Measurements from ENCODE around the gene GRK2.
"Not testable (repeated sequence)": the region's sequence is repeated elsewhere in the genome, so short reads cannot be mapped to it uniquely, and the experiment has no call there.

GRK2 gene

GRCh38 chr11:67255353-67255752 lies 10.9 kb upstream of the GRK2 start:
- no peak for DNase-seq

- no peak for DNase-seq
Observed at GRCh38 chr11:67255864-67256263, 10.4 kb upstream of the GRK2 start.

- no peak for DNase-seq
Observed at GRCh38 chr11:67256477-67257135, 9.7 kb upstream of the GRK2 start.

- no peak for DNase-seq
Observed at GRCh38 chr11:67260406-67260805, 5.9 kb upstream of the GRK2 start.

- DNase-seq: not testable (repeated sequence)
Observed at GRCh38 chr11:67260885-67261639, 5.2 kb upstream of the GRK2 start.

GRCh38 chr11:67261640-67261945 lies 4.7 kb upstream of the GRK2 start:
- no peak for DNase-seq

- no peak for DNase-seq
Observed at GRCh38 chr11:67261946-67262681, 4.2 kb upstream of the GRK2 start.

GRCh38 chr11:67262731-67263675 lies 3.3 kb upstream of the GRK2 start:
- peak; percentile 76 for DNase-seq

- no peak for DNase-seq
Observed at GRCh38 chr11:67264260-67264659, 2.0 kb upstream of the GRK2 start.

- DNase-seq: no peak
Observed at GRCh38 chr11:67264877-67265632, 1.2 kb upstream of the GRK2 start.

GRCh38 chr11:67265633-67266448 lies 432 bp upstream of the GRK2 start:
- DNase-seq: peak; percentile 62

- DNase-seq: no peak
Observed at GRCh38 chr11:67267188-67268080, 1.2 kb downstream of the GRK2 start.

GRCh38 chr11:67268081-67268961 lies 2.0 kb downstream of the GRK2 start:
- no peak for DNase-seq

GRCh38 chr11:67268962-67269268 lies 2.6 kb downstream of the GRK2 start:
- no peak for DNase-seq

- no peak for DNase-seq
Observed at GRCh38 chr11:67269401-67270255, 3.4 kb downstream of the GRK2 start.

GRCh38 chr11:67270256-67271204 lies 4.3 kb downstream of the GRK2 start:
- no peak for DNase-seq

- DNase-seq: no peak
Observed at GRCh38 chr11:67271205-67271540, 4.9 kb downstream of the GRK2 start.

Data from NCI-H1092 treated with DMSO at 0.1 percent for 48 hours (cell line).